ENCODE results near the gene C10orf143.
"Not testable (repeated sequence)": the region's sequence is repeated elsewhere in the genome, so short reads cannot be mapped to it uniquely, and the experiment has no call there.

Gene C10orf143

GRCh38 chr10:130110246-130111112 lies at the start of gene C10orf143:
Gene C10orf143 (minus strand): TSS chr10:130110830. CDS start chr10:130110772, 58 bp downstream.
- DNase-seq: peak; percentile 96

- DNase-seq: no peak
Observed at GRCh38 chr10:130159192-130159794, 48.7 kb upstream of the C10orf143 start.

- DNase-seq: no peak
Observed at GRCh38 chr10:130146042-130146441, 35.4 kb upstream of the C10orf143 start.

- no peak for DNase-seq
Observed at GRCh38 chr10:130141878-130142277, 31.2 kb upstream of the C10orf143 start.

GRCh38 chr10:130141460-130141859 lies 30.8 kb upstream of the C10orf143 start:
- DNase-seq: no peak

- DNase-seq: no peak
Observed at GRCh38 chr10:130141038-130141437, 30.4 kb upstream of the C10orf143 start.

- no peak for DNase-seq
Observed at GRCh38 chr10:130140425-130140824, 29.8 kb upstream of the C10orf143 start.

GRCh38 chr10:130138479-130138866 lies 27.8 kb upstream of the C10orf143 start:
- peak; percentile 28 for DNase-seq

- no peak for DNase-seq
Observed at GRCh38 chr10:130137659-130138478, 27.2 kb upstream of the C10orf143 start.

GRCh38 chr10:130137090-130137448 lies 26.4 kb upstream of the C10orf143 start:
- no peak for DNase-seq

GRCh38 chr10:130136226-130137089 lies 25.8 kb upstream of the C10orf143 start, which contains the start of gene GLRX3:
Gene GLRX3 (plus strand): TSS chr10:130136391. CDS start chr10:130136421, 30 bp downstream.
- peak; percentile 87 for DNase-seq

- no peak for DNase-seq
Observed at GRCh38 chr10:130135676-130136225, 25.1 kb upstream of the C10orf143 start.

- no peak for DNase-seq
Observed at GRCh38 chr10:130128922-130129321, 18.3 kb upstream of the C10orf143 start.

- no peak for DNase-seq
Observed at GRCh38 chr10:130128062-130128781, 17.6 kb upstream of the C10orf143 start.

- peak; percentile 58 for DNase-seq
Observed at GRCh38 chr10:130127364-130128061, 16.9 kb upstream of the C10orf143 start.

GRCh38 chr10:130121486-130122079 lies 11.0 kb upstream of the C10orf143 start:
- no peak for DNase-seq

GRCh38 chr10:130117535-130117934 lies 6.9 kb upstream of the C10orf143 start:
- not testable (repeated sequence) for DNase-seq

GRCh38 chr10:130116942-130117341 lies 6.3 kb upstream of the C10orf143 start:
- DNase-seq: not testable (repeated sequence)

- no peak for DNase-seq
Observed at GRCh38 chr10:130112821-130113220, 2.2 kb upstream of the C10orf143 start.

- DNase-seq: no peak
Observed at GRCh38 chr10:130111852-130112180, 1.2 kb upstream of the C10orf143 start.
